Measurements from ENCODE around the gene PA2G4. TPM values are rescaled to one million over a fixed set of nuclear protein-coding genes. Genes with fewer than 3 reads are reported as not detected.

Gene PA2G4
- total RNA-seq, 1 donor from 2014 or later = 53.8 TPM

GRCh38 chr12:56146492-56147460 lies 42.4 kb downstream of the PA2G4 start:
- no peaks in the 10 kb centered on the region for H3K27me3 ChIP-seq (ENCODE audit: control insufficient read depth in 3 of 3, insufficient read depth in 3 of 3, low read length in 3 of 3)
- H3K4me1 ChIP-seq (ENCODE audit: control insufficient read depth in 3 of 3, insufficient read depth in 3 of 3, low read length in 3 of 3) = peaks cover 18 to 20% (median 19%) of the 10 kb centered on the region in 3 donors
- no peak overlapping the region for H3K4me3 ChIP-seq (ENCODE audit: low read length in 3 of 3)
- H3K9me3 ChIP-seq (ENCODE audit: control insufficient read depth in 3 of 3, low read length in 3 of 3) = no peaks in the 10 kb centered on the region
- peaks cover 35 to 44% (median 36%) of the 10 kb centered on the region in 3 donors for H3K36me3 ChIP-seq (ENCODE audit: control insufficient read depth in 3 of 3, insufficient read depth in 3 of 3, low read length in 3 of 3)
- H3K27ac ChIP-seq (ENCODE audit: low read depth, low read length) = no peak overlapping the region
- no peak overlapping the region for H3K9ac ChIP-seq (ENCODE audit: low read depth in 1 of 3, low read length in 3 of 3)

DNA sequence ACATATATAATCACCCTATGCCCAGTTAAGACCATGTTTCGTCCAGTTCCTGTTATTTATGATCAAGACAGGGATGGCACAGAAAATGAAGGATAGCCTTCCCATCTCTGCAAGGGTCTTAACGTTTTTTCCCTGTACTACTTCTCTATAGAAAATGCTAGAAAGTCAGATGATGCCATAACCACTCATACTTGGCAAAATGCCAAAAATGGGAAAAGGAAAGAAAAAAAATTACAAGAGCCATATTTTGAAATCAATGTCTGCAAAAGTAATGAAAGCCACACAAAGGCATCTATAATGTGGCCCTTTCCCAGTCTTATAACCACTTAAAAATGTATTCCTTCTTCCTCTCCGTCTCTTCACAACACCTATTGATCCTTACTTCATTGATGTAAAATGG lies 46.2 kb downstream of the PA2G4 start:
- Histone ChIP-seq H3K9ac (ENCODE audit: low read depth in 1 of 3, low read length in 3 of 3) (no peak overlapping the region), H3K27me3 (ENCODE audit: control insufficient read depth in 3 of 3, insufficient read depth in 3 of 3, low read length in 3 of 3) (no peaks in the 10 kb centered on the region), H3K27ac (ENCODE audit: low read depth, low read length) (no peak overlapping the region), H3K4me1 (ENCODE audit: control insufficient read depth in 3 of 3, insufficient read depth in 3 of 3, low read length in 3 of 3) (peaks cover 30 to 39% (median 32%) of the 10 kb centered on the region in 3 donors), H3K36me3 (ENCODE audit: control insufficient read depth in 3 of 3, insufficient read depth in 3 of 3, low read length in 3 of 3) (peaks cover 4 to 10% (median 9%) of the 10 kb centered on the region in 3 donors), H3K4me3 (ENCODE audit: low read length in 3 of 3) (no peak overlapping the region), H3K9me3 (ENCODE audit: control insufficient read depth in 3 of 3, low read length in 3 of 3) (no peaks in the 10 kb centered on the region)

- H3K4me1 ChIP-seq (ENCODE audit: control insufficient read depth in 3 of 3, insufficient read depth in 3 of 3, low read length in 3 of 3) = peaks cover 29 to 41% (median 35%) of the 10 kb centered on the region in 3 donors
- no peaks in the 10 kb centered on the region for H3K27me3 ChIP-seq (ENCODE audit: control insufficient read depth in 3 of 3, insufficient read depth in 3 of 3, low read length in 3 of 3)
- H3K27ac ChIP-seq (ENCODE audit: low read depth, low read length) = peak overlapping the region; percentile 98
- peak overlapping the region; percentile 88 to 95 (median 92) for H3K9ac ChIP-seq (ENCODE audit: low read depth in 1 of 3, low read length in 3 of 3)
- H3K36me3 ChIP-seq (ENCODE audit: control insufficient read depth in 3 of 3, insufficient read depth in 3 of 3, low read length in 3 of 3) = peaks cover 7 to 13% (median 10%) of the 10 kb centered on the region in 3 donors
- H3K9me3 ChIP-seq (ENCODE audit: control insufficient read depth in 3 of 3, low read length in 3 of 3) = no peaks in the 10 kb centered on the region
- H3K4me3 ChIP-seq (ENCODE audit: low read length in 3 of 3) = peak overlapping the region; percentile 81 to 88 (median 83)
Measured at GRCh38 chr12:56151672-56152131, 47.3 kb downstream of the PA2G4 start.

DNA sequence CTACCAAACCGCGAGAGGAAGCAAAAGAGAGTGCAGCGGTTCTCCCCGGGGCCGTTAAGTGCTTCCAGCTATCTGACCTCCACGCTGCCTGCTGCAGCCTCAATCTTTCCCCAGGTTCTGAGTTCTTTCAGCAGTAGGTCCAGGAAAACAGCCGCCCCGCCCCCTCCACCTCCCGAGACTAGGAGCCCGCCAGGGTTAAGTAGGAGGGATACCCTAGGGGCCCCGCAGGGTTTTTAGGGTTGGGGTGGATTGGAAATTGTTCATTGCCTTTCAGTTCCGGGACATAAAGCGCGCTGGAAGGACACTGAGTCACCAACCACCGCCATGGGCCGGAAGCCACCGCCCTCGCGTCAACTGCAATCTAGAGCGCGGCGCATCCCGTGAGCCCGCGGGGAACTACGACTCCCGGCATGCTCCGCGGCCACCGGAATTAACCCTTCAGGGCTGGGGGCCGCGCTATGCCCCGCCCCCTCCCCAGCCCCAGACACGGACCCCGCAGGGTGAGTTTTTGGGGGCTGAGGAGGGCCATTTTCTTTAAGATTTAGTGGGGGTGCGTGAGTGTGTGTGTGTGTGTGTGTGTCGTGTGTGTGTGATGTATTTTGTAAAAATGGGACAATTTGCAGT lies 47.9 kb downstream of the PA2G4 start, which contains the start of gene MYL6B:
Gene MYL6B (plus strand): TSS at position 456 of the 624 bp plus-strand sequence. CDS start 1,332 bp downstream, outside the sequence.
- peak within 1 kb of the TSS; percentile 88 to 95 (median 92) for H3K9ac ChIP-seq (ENCODE audit: low read depth in 1 of 3, low read length in 3 of 3)
- H3K4me3 ChIP-seq (ENCODE audit: low read length in 3 of 3) = peak within 1 kb of the TSS; percentile 81 to 88 (median 83)
- H3K27ac ChIP-seq (ENCODE audit: low read depth, low read length) = peak within 1 kb of the TSS; percentile 98
- no peaks in the 10 kb centered on the region for H3K27me3 ChIP-seq (ENCODE audit: control insufficient read depth in 3 of 3, insufficient read depth in 3 of 3, low read length in 3 of 3)
- H3K36me3 ChIP-seq (ENCODE audit: control insufficient read depth in 3 of 3, insufficient read depth in 3 of 3, low read length in 3 of 3) = peaks cover 7 to 13% (median 10%) of the 10 kb centered on the region in 3 donors
- H3K9me3 ChIP-seq (ENCODE audit: control insufficient read depth in 3 of 3, low read length in 3 of 3) = no peaks in the 10 kb centered on the region
- peaks cover 27 to 43% (median 37%) of the 10 kb centered on the region in 3 donors for H3K4me1 ChIP-seq (ENCODE audit: control insufficient read depth in 3 of 3, insufficient read depth in 3 of 3, low read length in 3 of 3)

DNA sequence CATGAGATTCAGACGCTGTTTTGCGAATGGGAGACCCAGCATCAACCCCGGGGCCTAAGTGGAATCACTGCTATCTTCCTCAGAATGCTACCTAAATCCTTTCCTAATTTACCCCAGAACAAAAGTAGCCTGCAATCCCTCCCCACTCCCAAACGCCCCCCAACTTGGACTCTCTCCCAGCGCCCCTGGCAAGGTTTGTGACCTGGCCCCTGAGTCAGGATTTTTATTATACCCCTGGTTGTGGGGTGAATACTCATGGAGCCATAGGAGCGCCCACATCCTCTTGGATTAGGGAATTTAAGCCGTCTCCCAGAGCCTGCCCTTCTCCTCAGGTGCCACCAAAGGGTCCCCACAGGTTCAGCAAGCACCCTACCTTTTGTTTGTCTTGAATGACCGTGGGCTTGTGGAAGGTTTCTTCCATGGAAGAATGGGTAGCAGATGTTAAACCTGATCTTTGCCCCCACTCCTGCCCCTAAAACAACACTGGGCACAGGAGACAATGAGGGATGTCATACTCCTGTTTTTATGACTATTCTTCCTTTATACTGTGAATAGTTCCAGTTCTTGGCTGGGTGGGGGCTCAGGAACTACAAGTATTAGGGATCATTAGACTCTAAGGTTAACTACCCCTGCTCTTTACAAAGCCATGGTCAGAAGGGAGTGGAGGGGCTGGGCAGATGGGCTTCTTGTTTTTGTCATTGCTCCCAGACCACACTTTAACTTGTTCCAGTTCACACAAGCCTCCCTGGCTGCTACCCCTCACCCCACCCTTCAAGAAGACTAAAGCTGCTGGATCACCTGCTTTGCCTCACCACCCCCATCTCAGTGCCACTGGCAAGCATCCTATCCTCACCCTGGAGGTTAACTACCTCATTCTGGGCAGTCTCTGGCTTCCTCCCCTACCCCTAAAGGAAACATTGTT lies 48.7 kb downstream of the PA2G4 start:
- Histone ChIP-seq H3K27ac (ENCODE audit: low read depth, low read length) (peak overlapping the region; percentile 98), H3K27me3 (ENCODE audit: control insufficient read depth in 3 of 3, insufficient read depth in 3 of 3, low read length in 3 of 3) (no peaks in the 10 kb centered on the region), H3K9me3 (ENCODE audit: control insufficient read depth in 3 of 3, low read length in 3 of 3) (no peaks in the 10 kb centered on the region), H3K4me3 (ENCODE audit: low read length in 3 of 3) (peak overlapping the region; percentile 81 to 88 (median 83)), H3K9ac (ENCODE audit: low read depth in 1 of 3, low read length in 3 of 3) (peak overlapping the region; percentile 86 to 92 (median 88)), H3K36me3 (ENCODE audit: control insufficient read depth in 3 of 3, insufficient read depth in 3 of 3, low read length in 3 of 3) (peaks cover 7 to 13% (median 10%) of the 10 kb centered on the region in 3 donors), H3K4me1 (ENCODE audit: control insufficient read depth in 3 of 3, insufficient read depth in 3 of 3, low read length in 3 of 3) (peaks cover 31 to 48% (median 41%) of the 10 kb centered on the region in 3 donors)

DNA sequence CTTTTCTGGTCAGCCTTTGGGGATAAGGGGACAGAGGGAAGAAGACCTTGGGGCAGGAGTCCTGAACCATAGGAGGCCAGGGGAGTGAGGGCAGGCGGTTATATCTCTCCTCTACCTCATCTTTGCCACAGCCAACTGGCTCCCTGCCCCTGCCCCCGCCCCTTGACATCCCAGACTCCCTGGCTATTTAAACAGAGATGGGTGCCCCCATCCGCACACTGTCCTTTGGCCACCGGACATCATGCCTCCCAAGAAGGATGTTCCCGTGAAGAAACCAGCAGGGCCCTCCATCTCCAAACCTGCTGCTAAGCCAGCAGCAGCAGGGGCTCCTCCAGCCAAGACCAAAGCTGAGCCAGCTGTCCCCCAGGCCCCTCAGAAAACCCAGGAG lies 49.3 kb downstream of the PA2G4 start:
- peak overlapping the region; percentile 67 to 92 (median 88) for H3K9ac ChIP-seq (ENCODE audit: low read depth in 1 of 3, low read length in 3 of 3)
- peak overlapping the region; percentile 98 for H3K27ac ChIP-seq (ENCODE audit: low read depth, low read length)
- H3K9me3 ChIP-seq (ENCODE audit: control insufficient read depth in 3 of 3, low read length in 3 of 3) = no peaks in the 10 kb centered on the region
- no peaks in the 10 kb centered on the region for H3K27me3 ChIP-seq (ENCODE audit: control insufficient read depth in 3 of 3, insufficient read depth in 3 of 3, low read length in 3 of 3)
- peaks cover 31 to 48% (median 41%) of the 10 kb centered on the region in 3 donors for H3K4me1 ChIP-seq (ENCODE audit: control insufficient read depth in 3 of 3, insufficient read depth in 3 of 3, low read length in 3 of 3)
- peaks cover 9 to 13% (median 10%) of the 10 kb centered on the region in 3 donors for H3K36me3 ChIP-seq (ENCODE audit: control insufficient read depth in 3 of 3, insufficient read depth in 3 of 3, low read length in 3 of 3)
- H3K4me3 ChIP-seq (ENCODE audit: low read length in 3 of 3) = peak overlapping the region; percentile 60 to 83 (median 81)

DNA sequence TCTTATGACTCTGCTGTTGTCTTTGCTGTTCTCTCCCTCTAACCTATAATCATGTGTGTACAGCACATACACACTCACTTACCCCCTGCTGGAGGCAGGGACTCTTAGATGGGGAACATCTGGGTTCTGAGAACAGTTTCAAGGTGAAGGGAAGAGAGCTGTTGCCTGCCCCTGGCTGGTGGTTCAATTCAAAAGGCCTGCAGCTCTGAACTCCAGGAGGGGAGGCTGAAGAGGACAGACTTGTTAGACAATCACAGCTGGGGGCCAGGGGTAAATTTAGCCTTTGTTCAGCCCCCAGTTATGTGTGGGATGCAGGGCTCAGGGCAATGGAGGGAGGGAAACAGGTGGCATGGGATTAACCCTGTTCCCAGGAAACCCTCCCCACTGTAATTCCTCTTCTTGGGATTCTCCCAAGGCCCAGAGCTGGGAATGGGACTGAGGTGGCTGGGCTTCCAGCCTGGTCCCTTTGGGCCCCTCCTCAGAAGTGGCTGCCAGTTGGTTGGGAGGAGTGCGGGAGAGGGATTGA lies 50.0 kb downstream of the PA2G4 start:
- H3K9me3 ChIP-seq (ENCODE audit: control insufficient read depth in 3 of 3, low read length in 3 of 3) = no peaks in the 10 kb centered on the region
- no peaks in the 10 kb centered on the region for H3K27me3 ChIP-seq (ENCODE audit: control insufficient read depth in 3 of 3, insufficient read depth in 3 of 3, low read length in 3 of 3)
- peak overlapping the region; percentile 60 to 83 (median 81) for H3K4me3 ChIP-seq (ENCODE audit: low read length in 3 of 3)
- peaks cover 31 to 54% (median 45%) of the 10 kb centered on the region in 3 donors for H3K4me1 ChIP-seq (ENCODE audit: control insufficient read depth in 3 of 3, insufficient read depth in 3 of 3, low read length in 3 of 3)
- peak overlapping the region; percentile 51 to 92 (median 88) for H3K9ac ChIP-seq (ENCODE audit: low read depth in 1 of 3, low read length in 3 of 3)
- peak overlapping the region; percentile 98 for H3K27ac ChIP-seq (ENCODE audit: low read depth, low read length)
- H3K36me3 ChIP-seq (ENCODE audit: control insufficient read depth in 3 of 3, insufficient read depth in 3 of 3, low read length in 3 of 3) = peaks cover 9 to 13% (median 10%) of the 10 kb centered on the region in 3 donors

DNA sequence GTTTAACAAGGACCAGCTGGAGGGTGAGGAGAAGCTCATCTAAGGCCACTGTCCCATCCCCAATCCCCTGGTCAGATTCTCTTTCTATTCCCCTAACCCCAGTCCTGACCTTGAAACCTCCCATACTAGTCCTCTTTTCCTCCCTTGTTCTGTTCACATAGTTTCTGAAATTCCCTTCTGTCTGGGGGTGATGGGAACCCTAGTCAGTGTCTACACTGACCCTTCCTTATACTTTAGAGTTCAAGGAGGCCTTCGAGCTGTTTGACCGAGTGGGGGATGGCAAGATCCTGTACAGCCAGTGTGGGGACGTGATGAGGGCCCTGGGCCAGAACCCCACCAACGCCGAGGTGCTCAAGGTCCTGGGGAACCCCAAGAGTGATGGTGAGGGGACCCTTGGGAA lies 50.5 kb downstream of the PA2G4 start:
- Histone ChIP-seq H3K4me1 (ENCODE audit: control insufficient read depth in 3 of 3, insufficient read depth in 3 of 3, low read length in 3 of 3) (peaks cover 35 to 59% (median 50%) of the 10 kb centered on the region in 3 donors), H3K36me3 (ENCODE audit: control insufficient read depth in 3 of 3, insufficient read depth in 3 of 3, low read length in 3 of 3) (peaks cover 12 to 17% (median 14%) of the 10 kb centered on the region in 3 donors), H3K27ac (ENCODE audit: low read depth, low read length) (peak overlapping the region; percentile 98), H3K4me3 (ENCODE audit: low read length in 3 of 3) (peak overlapping the region in 2 of 3 donors; percentile 6 to 83), H3K9me3 (ENCODE audit: control insufficient read depth in 3 of 3, low read length in 3 of 3) (no peaks in the 10 kb centered on the region), H3K9ac (ENCODE audit: low read depth in 1 of 3, low read length in 3 of 3) (peak overlapping the region in 2 of 3 donors; percentile 43 to 88), H3K27me3 (ENCODE audit: control insufficient read depth in 3 of 3, insufficient read depth in 3 of 3, low read length in 3 of 3) (no peaks in the 10 kb centered on the region)

All from skeletal muscle tissue (tissue), 4 donors.